ENCODE data around the gene LPCAT2.

GRCh38 chr16:55565086-55565485 lies 56.2 kb downstream of the LPCAT2 start:
- TF ChIP-seq CTCF (IDR thresholded peaks at IDR 0.05; ENCODE audit: low read depth, low read length) (no peak), POLR2A (IDR thresholded peaks at IDR 0.05; ENCODE audit: extremely low read depth, insufficient read length) (no peak), MAX (IDR thresholded peaks at IDR 0.05; ENCODE audit: low read depth, low read length) (no peak), MYC (IDR thresholded peaks at IDR 0.05; ENCODE audit: low read depth, low read length) (no peak)

Data from NB4 (cell line).